Dedifferentiated amniotic fluid mesenchymal stem cell (primary cell): ENCODE measurements around the gene OFD1.

ENCODE experiments used
- DNase-seq: peaks from one replicate; pipeline ENCODE4 v3.0.0-alpha.2; 2016; ENCODE audit errors: extremely low spot score

Gene OFD1

GRCh38 chrX:13752646-13753045 is 18.1 kb downstream of the OFD1 start:
- no peak for DNase-seq

- DNase-seq: no peak
Observed at GRCh38 chrX:13754765-13755164, 20.2 kb downstream of the OFD1 start.

GRCh38 chrX:13755254-13755653 is 20.7 kb downstream of the OFD1 start:
- no peak for DNase-seq

GRCh38 chrX:13756381-13756780 is 21.8 kb downstream of the OFD1 start:
- DNase-seq: no peak

GRCh38 chrX:13759152-13759718 is 24.7 kb downstream of the OFD1 start:
- DNase-seq: no peak

- no peak for DNase-seq
Observed at GRCh38 chrX:13760426-13760825, 25.9 kb downstream of the OFD1 start.

- no peak for DNase-seq
Observed at GRCh38 chrX:13761606-13762414, 27.3 kb downstream of the OFD1 start.

GRCh38 chrX:13763489-13763888 is 28.9 kb downstream of the OFD1 start:
- DNase-seq: no peak

GRCh38 chrX:13764281-13764680 is 29.7 kb downstream of the OFD1 start:
- DNase-seq: no peak

- DNase-seq: no peak
Observed at GRCh38 chrX:13764765-13765164, 30.2 kb downstream of the OFD1 start.

- no peak for DNase-seq
Observed at GRCh38 chrX:13768939-13769338, 34.4 kb downstream of the OFD1 start.

- no peak for DNase-seq
Observed at GRCh38 chrX:13770013-13770535, 35.5 kb downstream of the OFD1 start.

- no peak for DNase-seq
Observed at GRCh38 chrX:13774696-13775095, 40.1 kb downstream of the OFD1 start.

GRCh38 chrX:13775837-13776236 is 41.3 kb downstream of the OFD1 start:
- no peak for DNase-seq

GRCh38 chrX:13776387-13776786 is 41.8 kb downstream of the OFD1 start:
- DNase-seq: no peak

GRCh38 chrX:13778916-13779315 is 44.4 kb downstream of the OFD1 start:
- DNase-seq: peak; percentile 49

GRCh38 chrX:13780868-13781427 is 46.4 kb downstream of the OFD1 start:
- DNase-seq: no peak

- no peak for DNase-seq
Observed at GRCh38 chrX:13786048-13786447, 51.5 kb downstream of the OFD1 start.

- no peak for DNase-seq
Observed at GRCh38 chrX:13790206-13791131, 55.9 kb downstream of the OFD1 start.

GRCh38 chrX:13791145-13791544 is 56.6 kb downstream of the OFD1 start:
- DNase-seq: no peak

- DNase-seq: no peak
Observed at GRCh38 chrX:13791559-13791958, 57.0 kb downstream of the OFD1 start.

GRCh38 chrX:13793897-13794296 is 59.3 kb downstream of the OFD1 start:
- no peak for DNase-seq
